ENCODE results near the gene SIAH2. TPM values are rescaled to one million over a fixed set of nuclear protein-coding genes. Genes with fewer than 3 reads are reported as not detected.

The SIAH2 gene
- polyA plus RNA-seq, 1 of the 3 experiments (the other 2 are of a cell fraction) = 18.4 TPM

DNA sequence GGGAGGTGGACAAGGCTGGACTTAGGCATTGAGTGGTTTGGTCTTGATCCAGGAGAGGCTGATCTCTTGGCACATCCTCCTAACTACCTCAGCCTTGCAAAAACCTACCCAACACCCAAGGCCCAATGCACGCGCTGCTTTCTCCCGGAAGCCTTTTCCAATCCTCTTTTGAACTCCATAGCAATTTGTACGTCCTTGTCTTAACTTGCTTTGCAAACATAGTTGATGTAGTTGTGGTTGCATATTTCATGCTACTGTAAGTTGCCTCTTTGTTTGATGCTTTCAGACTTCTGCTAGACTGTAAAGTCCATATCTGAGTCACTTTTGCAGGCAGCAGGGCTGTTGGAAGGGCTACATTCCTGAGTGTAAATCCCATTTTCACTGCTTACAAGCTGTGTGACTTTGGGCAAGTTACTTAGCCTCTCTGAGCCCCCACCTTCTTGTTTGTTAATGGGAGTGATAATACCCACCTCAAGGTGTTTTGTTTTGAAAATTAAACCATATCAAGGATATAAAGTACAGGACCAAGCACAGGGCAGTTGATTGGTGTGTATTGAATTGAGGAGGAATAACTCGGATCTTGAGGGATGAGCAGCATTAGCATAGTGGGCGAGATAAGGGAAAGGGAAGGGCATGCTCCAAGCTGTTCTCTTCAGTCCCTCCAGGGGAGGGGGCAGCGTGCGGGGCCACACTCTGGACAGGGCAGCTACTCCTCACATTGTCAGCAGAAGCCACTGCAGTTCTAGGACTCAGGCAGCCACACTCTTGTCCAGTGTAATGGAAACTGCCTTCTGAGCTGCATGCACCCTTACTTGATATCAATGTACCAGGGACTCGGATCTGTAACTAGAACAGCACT is 28.8 kb downstream of the SIAH2 start (continued):
- TF ChIP-seq FOSL2 (IDR thresholded peaks at IDR 0.05; ENCODE audit: borderline replicate concordance, low read depth) (no peak), EZH2phosphoT487 (IDR thresholded peaks at IDR 0.05; ENCODE audit: borderline replicate concordance, low read depth) (no peak)
- TF ChIP-seq, protein P1, sequence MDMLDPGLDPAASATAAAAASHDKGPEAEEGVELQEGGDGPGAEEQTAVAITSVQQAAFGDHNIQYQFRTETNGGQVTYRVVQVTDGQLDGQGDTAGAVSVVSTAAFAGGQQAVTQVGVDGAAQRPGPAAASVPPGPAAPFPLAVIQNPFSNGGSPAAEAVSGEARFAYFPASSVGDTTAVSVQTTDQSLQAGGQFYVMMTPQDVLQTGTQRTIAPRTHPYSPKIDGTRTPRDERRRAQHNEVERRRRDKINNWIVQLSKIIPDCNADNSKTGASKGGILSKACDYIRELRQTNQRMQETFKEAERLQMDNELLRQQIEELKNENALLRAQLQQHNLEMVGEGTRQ (IDR thresholded peaks at IDR 0.05; ENCODE audit: borderline replicate concordance, low read depth, low read length) = no peak

DNA sequence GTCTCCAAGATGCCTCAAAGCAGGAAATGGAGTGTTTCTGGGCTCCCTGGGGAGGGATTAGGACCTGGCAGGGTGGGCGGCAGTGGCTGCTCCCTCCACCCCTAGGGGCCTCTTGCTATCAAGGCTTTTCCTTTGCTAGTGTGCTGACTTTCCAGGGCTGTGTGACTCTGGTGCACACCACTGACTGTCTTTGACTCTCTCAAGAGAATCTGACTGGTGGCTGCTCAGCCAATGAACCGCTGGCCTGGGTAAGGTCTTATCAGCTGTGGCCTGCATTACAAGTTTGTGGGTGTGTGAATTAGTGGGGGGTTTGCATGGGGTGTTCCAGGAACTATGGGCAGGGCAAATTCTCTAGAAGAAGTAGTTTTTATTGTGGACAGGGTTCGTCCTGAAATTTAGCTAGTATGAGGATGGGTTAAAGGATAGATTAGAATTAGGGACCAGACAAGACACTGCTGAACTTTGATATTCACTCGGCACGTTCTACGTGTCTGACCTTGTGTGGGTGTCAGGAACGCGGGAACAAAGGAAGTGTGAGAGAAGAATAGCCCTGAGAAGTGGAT is 29.5 kb downstream of the SIAH2 start:
- no peaks in the 10 kb centered on the region for H4K20me1 ChIP-seq (ENCODE audit: insufficient read depth)
- H3K27ac ChIP-seq (ENCODE audit: low read depth in 2 of 2, low read length in 1 of 2) = no peak overlapping the region
- ChIA-PET CTCF (no interaction called here), POLR2A (no interaction called here)
- no peak overlapping the region for H3K4me2 ChIP-seq
- no peaks in the 10 kb centered on the region for H3F3A ChIP-seq (replicated peaks; ENCODE audit: insufficient read depth)
- TF ChIP-seq, protein P2, sequence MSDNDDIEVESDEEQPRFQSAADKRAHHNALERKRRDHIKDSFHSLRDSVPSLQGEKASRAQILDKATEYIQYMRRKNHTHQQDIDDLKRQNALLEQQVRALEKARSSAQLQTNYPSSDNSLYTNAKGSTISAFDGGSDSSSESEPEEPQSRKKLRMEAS (IDR thresholded peaks at IDR 0.05; ENCODE audit: low read depth) = no peak
- TF ChIP-seq MXI1 (IDR thresholded peaks at IDR 0.05; ENCODE audit: low read depth, low read length) (no peak), RFX5 (IDR thresholded peaks at IDR 0.05; ENCODE audit: low read length) (no peak), FOSL2 (IDR thresholded peaks at IDR 0.05; ENCODE audit: borderline replicate concordance, low read depth) (no peak), TEAD4 (IDR thresholded peaks at IDR 0.05; ENCODE audit: borderline replicate concordance, insufficient read depth) (no peak), YY1 (IDR thresholded peaks at IDR 0.05; ENCODE audit: low read depth) (no peak), TCF12 (IDR thresholded peaks at IDR 0.05) (no peak), SMC3 (IDR thresholded peaks at IDR 0.05; ENCODE audit: low read depth, low read length) (no peak), FOXM1 (IDR thresholded peaks at IDR 0.05; ENCODE audit: low read depth) (no peak), CHD2 (IDR thresholded peaks at IDR 0.05; ENCODE audit: low read length, partially characterized antibody) (no peak), EZH2phosphoT487 (IDR thresholded peaks at IDR 0.05; ENCODE audit: borderline replicate concordance, low read depth) (no peak), RCOR1 (IDR thresholded peaks at IDR 0.05; ENCODE audit: low read length) (no peak), GABPA (IDR thresholded peaks at IDR 0.05; ENCODE audit: low read depth) (no peak), POLR2AphosphoS5 (IDR thresholded peaks at IDR 0.05; ENCODE audit: low read depth, low read length) (no peak), JUND (IDR thresholded peaks at IDR 0.05) (no peak)
- TF ChIP-seq, protein P3, sequence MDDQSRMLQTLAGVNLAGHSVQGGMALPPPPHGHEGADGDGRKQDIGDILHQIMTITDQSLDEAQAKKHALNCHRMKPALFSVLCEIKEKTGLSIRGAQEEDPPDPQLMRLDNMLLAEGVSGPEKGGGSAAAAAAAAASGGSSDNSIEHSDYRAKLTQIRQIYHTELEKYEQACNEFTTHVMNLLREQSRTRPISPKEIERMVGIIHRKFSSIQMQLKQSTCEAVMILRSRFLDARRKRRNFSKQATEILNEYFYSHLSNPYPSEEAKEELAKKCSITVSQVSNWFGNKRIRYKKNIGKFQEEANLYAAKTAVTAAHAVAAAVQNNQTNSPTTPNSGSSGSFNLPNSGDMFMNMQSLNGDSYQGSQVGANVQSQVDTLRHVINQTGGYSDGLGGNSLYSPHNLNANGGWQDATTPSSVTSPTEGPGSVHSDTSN (IDR thresholded peaks at IDR 0.05) = no peak
- no peaks in the 10 kb centered on the region for H3K9me3 ChIP-seq
- 94% methylated on average over 8 of the region's 8 CpGs for WGBS (ENCODE audit: low lambda C conversion rate)
- no peak for DNase-seq
- no peaks in the 10 kb centered on the region for H3K9me2 ChIP-seq
- peaks cover 3 to 7% of the 10 kb centered on the region in 2 experiments; a peak in 3 of 4 replicates for H3K4me1 ChIP-seq (ENCODE audit: control insufficient read depth in 1 of 2, insufficient read depth in 2 of 2, low read depth in 1 of 2, low read length in 1 of 2)
- H3K36me3 ChIP-seq (replicated peaks in 1 of 2; ENCODE audit: control insufficient read depth in 1 of 2, insufficient read depth in 2 of 2, low read length in 1 of 2) = no peaks in the 10 kb centered on the region
- H3K9ac ChIP-seq = no peak overlapping the region
- H3K4me3 ChIP-seq (ENCODE audit: low read depth in 2 of 2, low read length in 1 of 2) = no peak overlapping the region
- no peaks in the 10 kb centered on the region for H3K79me2 ChIP-seq (ENCODE audit: insufficient read depth)
- no peaks in the 10 kb centered on the region for H3K27me3 ChIP-seq (ENCODE audit: insufficient read depth)
- no peak overlapping the region for H2AFZ ChIP-seq (ENCODE audit: low read depth)
